ENCODE measurements around the gene KRTAP19-2. TPM values are rescaled to one million over a fixed set of nuclear protein-coding genes. Genes with fewer than 3 reads are reported as not detected.

KRTAP19-2 gene
- total and polyA plus RNA-seq, 3 donors from 2014 or later, result not detected

DNA sequence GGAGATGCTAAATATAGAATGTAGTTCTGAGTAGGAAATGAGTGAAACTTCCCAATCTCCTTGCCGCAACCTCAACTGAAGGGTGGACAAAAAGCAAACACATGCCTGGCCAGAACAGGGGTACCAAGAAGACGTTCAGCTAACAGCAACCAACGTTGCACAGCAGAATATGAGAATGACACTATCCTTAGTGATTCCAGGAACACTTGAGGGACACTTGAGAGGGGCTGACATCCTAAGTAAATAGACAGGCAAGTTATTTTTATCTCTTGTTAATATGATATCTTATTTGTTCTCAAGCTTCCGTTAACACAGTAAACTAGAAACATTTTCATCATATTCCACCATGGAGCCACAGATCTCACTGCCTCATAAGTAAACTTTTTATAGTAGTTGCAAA is 8.0 kb downstream of the KRTAP19-2 start:
- no peaks in the 10 kb centered on the region for H3K9me3 ChIP-seq
- DNase-seq, result no peak
- no peaks in the 10 kb centered on the region for H3K36me3 ChIP-seq (ENCODE audit: low read depth, missing control alignments)
- TF ChIP-seq, protein P1, sequence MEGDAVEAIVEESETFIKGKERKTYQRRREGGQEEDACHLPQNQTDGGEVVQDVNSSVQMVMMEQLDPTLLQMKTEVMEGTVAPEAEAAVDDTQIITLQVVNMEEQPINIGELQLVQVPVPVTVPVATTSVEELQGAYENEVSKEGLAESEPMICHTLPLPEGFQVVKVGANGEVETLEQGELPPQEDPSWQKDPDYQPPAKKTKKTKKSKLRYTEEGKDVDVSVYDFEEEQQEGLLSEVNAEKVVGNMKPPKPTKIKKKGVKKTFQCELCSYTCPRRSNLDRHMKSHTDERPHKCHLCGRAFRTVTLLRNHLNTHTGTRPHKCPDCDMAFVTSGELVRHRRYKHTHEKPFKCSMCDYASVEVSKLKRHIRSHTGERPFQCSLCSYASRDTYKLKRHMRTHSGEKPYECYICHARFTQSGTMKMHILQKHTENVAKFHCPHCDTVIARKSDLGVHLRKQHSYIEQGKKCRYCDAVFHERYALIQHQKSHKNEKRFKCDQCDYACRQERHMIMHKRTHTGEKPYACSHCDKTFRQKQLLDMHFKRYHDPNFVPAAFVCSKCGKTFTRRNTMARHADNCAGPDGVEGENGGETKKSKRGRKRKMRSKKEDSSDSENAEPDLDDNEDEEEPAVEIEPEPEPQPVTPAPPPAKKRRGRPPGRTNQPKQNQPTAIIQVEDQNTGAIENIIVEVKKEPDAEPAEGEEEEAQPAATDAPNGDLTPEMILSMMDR (IDR thresholded peaks at IDR 0.05), result no peak
- TF ChIP-seq POLR2A (IDR thresholded peaks at IDR 0.05), result no peak
- WGBS, 2 donors, result 51 to 67% methylated on average over 4 of the region's 4 CpGs
- intact Hi-C loops (cut with DNase I; ENCODE audit: low total_unique reads), result no loop called here
- no peaks in the 10 kb centered on the region for H3K4me1 ChIP-seq
- H3K27ac ChIP-seq, result no peak overlapping the region
- no peaks in the 10 kb centered on the region for H3K27me3 ChIP-seq
- no peak overlapping the region for H3K4me3 ChIP-seq

DNA sequence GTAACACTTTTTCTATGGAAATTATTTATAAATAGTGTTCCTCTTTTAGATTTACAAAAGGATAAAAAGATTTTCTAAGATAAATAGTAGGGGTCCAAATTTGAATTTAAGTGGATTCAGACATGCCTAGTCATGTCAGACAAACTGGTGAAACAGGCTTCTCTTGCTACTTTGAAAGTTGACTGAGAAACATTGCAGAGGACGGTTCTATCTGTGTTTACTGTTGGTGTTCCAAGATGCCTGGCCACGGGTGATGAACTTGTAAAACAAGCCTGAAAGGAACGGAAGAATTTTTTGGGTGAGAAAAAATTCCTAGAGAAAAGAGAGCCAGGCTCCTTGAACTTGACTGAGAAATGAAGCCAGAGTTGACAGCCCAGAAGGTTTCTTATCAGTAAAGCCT is 9.2 kb downstream of the KRTAP19-2 start:
- Histone ChIP-seq H3K27me3 (no peaks in the 10 kb centered on the region), H3K4me3 (no peak overlapping the region), H3K9me3 (no peaks in the 10 kb centered on the region), H3K27ac (no peak overlapping the region), H3K36me3 (ENCODE audit: low read depth, missing control alignments) (no peaks in the 10 kb centered on the region), H3K4me1 (no peaks in the 10 kb centered on the region)
- TF ChIP-seq, protein P1 (IDR thresholded peaks at IDR 0.05), result no peak
- TF ChIP-seq POLR2A (IDR thresholded peaks at IDR 0.05), result no peak
- DNase-seq, result no peak
- intact Hi-C loops (cut with DNase I; ENCODE audit: low total_unique reads), result no loop called here
- WGBS, 2 donors, result 39 to 40% methylated on average over 3 of the region's 3 CpGs

GRCh38 chr21:30468900-30469714 is 18.1 kb downstream of the KRTAP19-2 start:
- no peak for TF ChIP-seq POLR2A (IDR thresholded peaks at IDR 0.05)
- TF ChIP-seq, protein P1 (IDR thresholded peaks at IDR 0.05), result no peak
- Histone ChIP-seq H3K4me1 (no peaks in the 10 kb centered on the region), H3K27me3 (no peaks in the 10 kb centered on the region), H3K4me3 (no peak overlapping the region), H3K9me3 (no peaks in the 10 kb centered on the region), H3K27ac (no peak overlapping the region), H3K36me3 (ENCODE audit: low read depth, missing control alignments) (no peaks in the 10 kb centered on the region)
- DNase-seq, result no peak
- intact Hi-C loops (cut with DNase I; ENCODE audit: low total_unique reads), result no loop called here
- 38 to 55% methylated on average over 6 of the region's 6 CpGs for WGBS, 2 donors

DNA sequence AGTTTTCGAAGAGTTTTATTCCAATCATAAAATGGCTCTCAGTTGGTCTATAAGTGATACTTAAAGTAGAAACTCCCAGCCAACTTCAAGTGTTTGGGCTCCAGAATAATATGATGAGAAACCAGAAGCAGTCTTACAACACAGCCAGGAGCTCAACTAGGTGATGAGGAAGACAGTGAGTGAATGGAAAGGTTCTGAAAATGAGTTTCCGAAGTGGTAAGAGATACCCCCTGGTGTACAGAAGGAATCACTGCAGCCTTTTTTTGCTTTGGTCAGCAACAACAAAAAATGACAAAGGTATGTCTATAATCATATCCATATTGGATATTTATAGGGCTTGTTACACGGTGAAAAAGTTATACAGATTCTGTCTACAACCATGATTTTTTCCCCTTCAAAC is 23.5 kb downstream of the KRTAP19-2 start:
- Histone ChIP-seq H3K27me3 (no peaks in the 10 kb centered on the region), H3K27ac (no peak overlapping the region), H3K4me1 (no peaks in the 10 kb centered on the region), H3K36me3 (ENCODE audit: low read depth, missing control alignments) (no peaks in the 10 kb centered on the region), H3K4me3 (peak overlapping the region in 1 of 2 donors; percentile 22), H3K9me3 (no peaks in the 10 kb centered on the region)
- peak; percentile 18 for DNase-seq
- WGBS, 2 donors, result 32 to 36% methylated on average over 3 of the region's 3 CpGs
- TF ChIP-seq, protein P1 (IDR thresholded peaks at IDR 0.05), result peak in 2 of 3 experiments; percentile 43 to 63
- no peak for TF ChIP-seq POLR2A (IDR thresholded peaks at IDR 0.05)
- intact Hi-C loops (cut with DNase I; ENCODE audit: low total_unique reads), result no loop called here

DNA sequence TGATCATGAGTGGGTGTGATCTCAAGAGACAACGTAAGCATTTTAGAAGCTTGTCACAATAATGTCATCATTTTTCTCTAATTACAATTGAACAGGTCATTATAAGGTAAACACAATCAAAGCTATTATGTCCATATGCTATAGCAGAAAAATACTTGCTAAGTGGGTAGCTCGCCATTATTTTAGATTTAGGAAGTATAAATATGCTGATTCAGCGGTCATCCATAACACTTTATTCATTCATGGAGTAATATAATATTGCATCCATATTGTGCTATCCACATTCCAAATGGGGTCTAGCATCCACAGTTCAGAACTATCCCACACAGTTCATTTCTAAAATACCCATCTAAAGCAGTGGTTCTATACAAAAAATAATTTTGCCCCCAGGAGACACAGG is 38.7 kb downstream of the KRTAP19-2 start:
- Histone ChIP-seq H3K4me3 (no peak overlapping the region), H3K9me3 (no peaks in the 10 kb centered on the region), H3K4me1 (no peaks in the 10 kb centered on the region), H3K27ac (no peak overlapping the region), H3K27me3 (no peaks in the 10 kb centered on the region), H3K36me3 (ENCODE audit: low read depth, missing control alignments) (no peaks in the 10 kb centered on the region)
- intact Hi-C loops (cut with DNase I; ENCODE audit: low total_unique reads), result no loop called here
- no peak for DNase-seq
- 90 to 92% methylated on average over 3 of the region's 3 CpGs for WGBS, 2 donors
- no peak for TF ChIP-seq POLR2A (IDR thresholded peaks at IDR 0.05)
- TF ChIP-seq, protein P1 (IDR thresholded peaks at IDR 0.05), result no peak
